ENCODE data around the gene FADS6.

FADS6 gene

DNA sequence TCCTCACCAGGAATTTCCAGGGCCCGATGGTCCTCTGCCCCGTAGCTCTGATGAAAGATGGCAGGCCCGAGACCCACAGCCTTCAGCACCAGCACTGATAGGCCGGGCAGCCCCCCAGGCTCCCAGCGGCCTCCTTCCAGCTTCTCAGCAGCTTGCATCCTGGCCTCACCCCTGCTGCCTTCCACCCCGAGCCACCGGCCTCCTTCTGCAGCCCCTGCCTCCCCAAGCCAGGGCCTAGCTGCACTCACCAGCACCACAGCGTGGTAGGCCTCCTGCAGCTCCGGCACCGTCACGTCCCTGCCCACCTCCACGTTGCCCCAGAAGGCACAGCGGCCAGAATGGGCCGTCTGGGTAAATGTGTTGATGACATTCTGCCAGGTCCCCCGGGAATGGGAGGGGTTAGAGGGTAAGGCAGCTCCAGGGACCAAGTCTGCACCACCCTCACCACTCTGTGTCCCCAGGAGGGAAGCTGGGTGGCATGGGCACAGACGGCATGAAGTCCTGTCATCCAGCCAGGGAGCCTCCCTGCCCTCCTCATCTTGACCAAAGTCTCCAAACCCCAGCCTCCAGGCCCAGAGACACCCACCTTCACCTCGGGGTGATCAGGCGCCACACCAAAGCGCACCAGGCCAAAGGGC is 27.1 kb downstream of the FADS6 start:
- no peak for DNase-seq (ENCODE audit: low read depth in 2 of 2)

DNA sequence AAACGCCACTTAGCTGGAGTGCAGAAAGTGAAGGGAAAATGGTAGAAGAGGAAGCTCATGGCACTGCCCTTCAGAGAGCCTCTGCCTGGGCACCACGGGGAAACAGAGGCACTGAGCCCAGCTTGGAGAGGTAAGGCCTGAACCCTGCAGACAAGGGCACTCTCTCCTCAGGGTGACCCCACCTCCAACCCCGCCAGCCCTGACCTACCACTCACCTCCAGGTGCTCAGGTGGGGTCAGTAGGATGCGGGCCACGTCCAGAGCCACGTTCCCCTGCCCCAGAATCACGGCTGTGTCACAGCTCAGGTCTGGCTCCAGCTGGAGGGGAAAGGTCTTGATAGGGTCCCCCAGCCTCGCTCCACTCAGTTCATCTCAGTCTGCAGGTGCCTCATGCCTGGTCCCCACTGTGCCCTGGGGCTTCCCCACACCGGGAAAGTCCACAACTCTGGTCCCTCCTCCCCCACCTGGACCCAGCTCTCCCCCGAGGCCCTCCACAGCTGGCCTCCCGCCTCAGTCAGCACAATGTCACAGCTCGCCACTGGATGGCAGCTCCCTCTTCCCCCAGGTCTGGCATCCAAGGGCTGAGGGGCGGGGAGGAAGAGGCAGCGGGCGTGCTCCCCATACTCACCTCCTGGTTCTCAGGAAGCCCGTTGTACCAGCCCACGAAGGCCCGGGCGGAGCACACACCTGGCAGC is 27.8 kb downstream of the FADS6 start:
- DNase-seq (ENCODE audit: low read depth in 2 of 2): no peak

DNA sequence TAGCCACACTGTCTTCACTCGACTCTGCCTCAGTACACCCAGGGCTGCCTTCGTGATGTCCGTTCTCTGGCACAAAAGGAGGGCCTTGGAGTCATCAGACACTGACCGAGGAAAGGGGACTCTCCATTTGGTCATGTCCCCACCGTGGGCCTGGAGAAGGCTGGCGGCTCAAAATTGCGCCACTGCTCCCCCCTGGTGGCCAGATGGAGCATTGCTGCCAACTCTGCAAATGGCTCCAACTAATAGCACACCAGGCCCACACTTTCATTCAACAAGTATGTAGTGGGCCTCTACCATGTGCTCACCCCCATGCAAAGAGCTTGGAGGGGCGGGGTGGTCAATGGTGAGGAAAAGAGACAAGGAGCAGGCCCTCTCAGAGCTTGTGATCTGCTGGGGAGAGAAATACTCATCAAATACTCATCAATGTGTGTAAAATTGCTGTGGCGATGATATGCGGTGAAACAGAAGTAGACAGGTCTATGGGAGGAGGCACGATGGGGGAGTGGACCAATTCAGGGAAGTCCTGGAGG is 28.5 kb downstream of the FADS6 start:
- DNase-seq (ENCODE audit: low read depth in 2 of 2): peak; percentile 28 to 41

GRCh38 chr17:74864297-74864865 is 29.1 kb downstream of the FADS6 start:
- DNase-seq (ENCODE audit: low read depth in 2 of 2): no peak

- no peak for DNase-seq (ENCODE audit: low read depth in 2 of 2)
Observed at GRCh38 chr17:74863420-74864296, 29.8 kb downstream of the FADS6 start.

- DNase-seq (ENCODE audit: low read depth in 2 of 2): no peak
Observed at GRCh38 chr17:74862919-74863318, 30.5 kb downstream of the FADS6 start.

- DNase-seq (ENCODE audit: low read depth in 2 of 2): peak; percentile 22 to 41
Observed at GRCh38 chr17:74862108-74862901, 31.1 kb downstream of the FADS6 start.

DNA sequence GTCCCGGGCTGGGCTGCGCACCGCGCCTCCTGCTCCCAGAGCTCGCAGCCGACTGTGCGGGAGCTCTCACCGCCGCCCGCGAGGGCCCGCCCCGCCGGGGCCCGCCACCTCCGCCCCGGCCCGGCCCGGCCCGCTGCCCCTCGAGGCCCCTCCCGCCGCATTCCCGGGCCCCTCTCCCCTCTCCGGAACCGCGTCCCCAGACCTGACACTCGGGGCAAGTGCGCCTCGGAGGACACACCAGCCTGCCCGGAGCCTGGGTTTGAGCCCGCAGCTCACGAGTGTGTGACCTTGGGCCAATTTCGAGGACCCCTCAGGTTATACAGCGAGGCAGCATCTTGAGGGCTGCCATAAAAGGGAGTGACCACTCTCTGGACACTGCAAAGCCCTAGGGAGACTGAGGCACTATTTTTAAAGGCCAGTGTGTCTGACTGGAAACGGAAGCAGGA is 31.7 kb downstream of the FADS6 start:
- no peak for DNase-seq (ENCODE audit: low read depth in 2 of 2)

GRCh38 chr17:74860872-74861661 is 32.4 kb downstream of the FADS6 start:
- DNase-seq (ENCODE audit: low read depth in 2 of 2): no peak

DNA sequence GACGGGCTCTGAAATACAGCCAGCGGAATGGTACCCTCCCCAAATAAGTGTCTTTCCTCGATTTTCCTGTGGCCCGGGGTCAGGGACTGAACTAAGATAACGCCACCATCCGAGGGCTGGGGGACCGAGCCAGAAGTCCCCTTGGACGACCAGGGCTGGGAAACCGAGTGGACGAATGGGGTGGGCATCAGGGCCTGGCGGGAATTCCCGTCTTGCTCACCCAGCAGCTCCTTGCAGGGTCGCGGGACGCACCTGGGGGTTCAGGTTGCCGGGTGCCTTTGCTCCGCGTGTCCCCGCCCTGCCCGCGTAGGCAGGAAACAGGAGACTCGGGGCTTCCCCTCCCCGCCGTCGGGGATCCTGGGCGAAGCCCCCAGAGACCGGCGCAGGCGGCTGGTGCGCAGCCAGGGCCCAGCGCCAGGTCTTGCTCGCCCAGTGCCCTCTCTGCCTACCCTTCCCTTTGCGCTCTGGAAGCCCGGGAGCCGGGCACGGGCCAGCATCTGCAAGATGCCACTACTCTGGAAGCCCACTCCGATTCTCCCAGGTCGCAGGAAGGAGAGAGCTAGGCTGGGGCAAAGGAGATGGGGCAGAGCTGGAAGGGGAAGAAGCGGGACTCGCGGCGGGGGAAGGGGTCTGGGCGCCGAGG is 33.1 kb downstream of the FADS6 start:
- DNase-seq (ENCODE audit: low read depth in 2 of 2): no peak

DNA sequence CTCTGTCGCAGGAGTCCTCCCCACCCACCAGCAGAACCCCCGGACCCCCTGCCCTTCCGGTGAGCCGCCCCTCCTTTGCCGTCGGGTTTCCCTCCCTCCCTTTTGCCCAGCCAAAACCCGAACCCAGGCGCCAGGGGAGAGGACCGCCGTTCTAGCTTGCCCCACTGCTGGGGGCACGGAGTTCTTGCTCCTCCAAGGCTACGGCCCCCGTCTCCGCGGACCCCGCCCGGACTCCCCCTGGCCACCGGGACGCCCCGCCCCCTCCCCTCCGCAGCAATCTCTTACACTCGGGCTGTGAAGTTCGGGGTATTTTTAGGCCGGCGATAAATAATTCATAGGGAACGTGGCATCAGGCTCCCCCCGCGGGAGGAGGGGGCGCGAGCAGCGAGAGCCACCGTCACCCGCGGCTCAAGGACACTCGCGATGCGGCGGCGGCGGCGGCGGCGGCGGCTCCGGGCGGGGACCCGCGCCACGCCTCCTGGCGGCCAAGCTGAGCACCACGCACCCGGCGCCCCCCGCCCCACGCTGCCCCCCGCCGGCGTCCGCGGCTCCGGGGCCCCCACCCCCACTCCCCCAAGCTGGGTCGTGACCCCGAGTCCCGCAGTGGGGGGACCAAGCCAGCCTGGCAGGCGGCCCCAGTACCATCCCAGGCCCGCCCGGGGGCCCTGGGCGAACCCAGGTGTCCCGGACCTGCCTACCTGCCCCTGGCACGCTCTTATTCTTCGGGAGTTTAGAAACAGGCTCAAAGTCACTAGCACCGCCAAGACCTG is 33.8 kb downstream of the FADS6 start, which contains the start of gene GRIN2C:
GRIN2C (minus strand) TSS at position 427 of the 770 bp plus-strand sequence. CDS start 4,793 bp downstream, outside the sequence.
- DNase-seq (ENCODE audit: low read depth in 2 of 2): no peak

DNA sequence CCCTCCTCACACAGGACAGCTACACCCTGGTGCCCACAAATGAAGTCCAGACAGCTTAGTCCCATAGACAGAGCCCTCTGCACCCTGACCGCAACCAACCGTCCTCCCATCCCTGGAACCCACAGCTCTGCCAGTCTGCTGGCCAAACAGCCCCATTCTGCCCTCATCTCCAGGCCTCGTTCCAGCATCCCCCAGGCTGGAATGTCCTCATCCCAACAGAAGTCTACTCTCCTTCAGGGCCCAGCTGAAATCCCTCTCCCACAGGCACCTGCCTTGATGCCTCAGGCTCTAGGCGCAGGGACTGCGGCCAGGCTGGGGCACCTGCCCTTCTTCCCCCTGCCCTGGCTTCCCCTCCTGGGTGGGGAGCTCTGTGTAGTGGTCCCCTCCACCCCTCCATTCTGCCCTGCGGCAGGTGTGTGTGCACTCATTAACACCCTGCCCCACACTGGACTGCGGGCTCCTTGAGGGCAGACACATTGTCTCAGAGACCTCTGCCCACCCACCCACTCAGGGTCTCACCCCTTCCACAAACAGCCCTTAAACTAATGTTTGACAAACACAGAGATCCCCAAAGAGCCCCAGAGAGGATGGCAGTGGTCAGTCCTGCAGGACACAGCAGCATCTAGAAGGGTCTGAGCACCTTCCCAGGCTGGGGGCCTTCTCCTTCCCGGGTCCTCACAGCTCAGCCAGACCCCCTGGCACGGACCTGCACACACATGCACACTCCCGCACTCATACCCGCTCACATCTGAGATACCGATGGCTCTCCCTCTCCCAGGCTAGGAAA is 34.6 kb downstream of the FADS6 start:
- DNase-seq (ENCODE audit: low read depth in 2 of 2): no peak

GRCh38 chr17:74857191-74857590 is 36.2 kb downstream of the FADS6 start:
- no peak for DNase-seq (ENCODE audit: low read depth in 2 of 2)

DNA sequence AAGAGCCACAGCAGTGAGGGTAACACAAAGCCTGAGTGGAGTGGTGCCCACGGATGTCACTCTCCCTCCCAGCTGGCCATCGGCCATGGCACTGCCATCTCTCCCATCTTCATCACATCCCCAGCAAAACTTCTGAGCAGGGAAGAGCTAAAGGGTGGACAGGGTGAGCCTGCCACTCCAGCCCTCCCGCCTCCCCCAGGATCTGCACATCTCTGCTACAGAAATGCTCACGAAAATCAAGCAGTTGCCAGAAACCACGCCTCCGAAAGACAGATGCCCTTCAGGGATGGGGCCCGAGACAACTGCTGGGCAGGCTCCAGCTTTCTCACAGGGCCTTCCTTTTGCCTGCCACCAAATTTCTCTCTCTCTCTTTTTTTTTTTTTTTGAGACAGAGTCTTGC is 37.3 kb downstream of the FADS6 start:
- DNase-seq (ENCODE audit: low read depth in 2 of 2): no peak

DNA sequence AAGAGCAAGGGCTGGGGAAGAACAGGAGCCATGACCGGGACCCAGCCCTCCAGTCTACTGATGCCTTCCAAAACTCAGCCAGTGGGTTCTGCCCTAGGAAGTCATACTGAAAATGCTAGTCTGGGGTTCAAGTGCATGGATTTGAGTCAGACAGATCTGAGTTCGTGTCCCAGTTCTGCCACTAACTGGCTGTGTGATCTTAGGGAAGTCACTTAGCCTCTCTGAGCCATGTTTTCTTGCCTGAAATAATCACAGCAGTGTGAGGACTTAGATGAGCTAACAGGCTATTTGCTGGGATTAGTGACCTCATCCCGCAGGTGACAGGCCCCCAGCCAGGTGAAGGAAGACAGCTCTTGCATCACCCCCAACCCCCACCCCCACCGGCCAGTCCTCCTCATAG is 38.1 kb downstream of the FADS6 start:
- no peak for DNase-seq (ENCODE audit: low read depth in 2 of 2)

DNA sequence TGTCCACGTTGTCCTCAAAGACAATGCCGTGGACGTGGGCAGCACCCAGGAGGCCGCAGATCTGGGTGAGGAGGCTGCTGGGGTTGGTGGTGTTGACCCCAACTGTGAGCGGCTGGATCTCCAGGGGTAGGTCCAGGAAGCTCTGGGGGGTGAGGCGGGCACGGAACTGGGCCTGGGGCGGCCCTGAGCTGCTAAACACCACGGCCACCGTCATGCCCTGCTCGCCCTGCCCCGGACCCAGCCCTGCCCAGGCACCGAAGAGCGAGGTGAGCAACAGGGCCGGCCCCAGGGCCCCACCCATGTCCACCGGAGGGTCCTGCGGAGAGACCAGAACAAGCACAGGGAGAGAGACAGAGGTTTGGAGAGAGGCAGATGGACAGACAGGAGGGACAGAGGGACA is 38.6 kb downstream of the FADS6 start:
- DNase-seq (ENCODE audit: low read depth in 2 of 2): no peak

DNA sequence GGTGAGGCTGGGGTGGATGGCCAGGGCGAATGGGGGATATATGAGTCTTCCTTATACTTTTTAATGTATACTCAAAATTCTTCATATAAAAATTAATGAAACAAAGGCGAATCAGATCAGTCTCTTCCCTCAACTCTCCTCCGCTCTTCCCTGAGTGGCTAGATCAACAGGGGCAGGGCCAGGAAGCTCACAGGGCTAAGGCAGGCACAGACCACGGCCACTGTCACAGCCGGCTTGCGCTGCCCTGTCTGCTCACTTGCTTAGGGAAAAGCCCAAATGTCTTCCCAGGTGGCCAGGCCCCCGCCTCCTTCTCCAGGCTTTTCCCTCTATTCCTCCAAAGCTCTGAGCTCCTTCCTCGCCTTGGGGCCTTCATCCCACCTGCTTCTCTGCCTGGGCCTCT is 39.8 kb downstream of the FADS6 start:
- DNase-seq (ENCODE audit: low read depth in 2 of 2): no peak

DNA sequence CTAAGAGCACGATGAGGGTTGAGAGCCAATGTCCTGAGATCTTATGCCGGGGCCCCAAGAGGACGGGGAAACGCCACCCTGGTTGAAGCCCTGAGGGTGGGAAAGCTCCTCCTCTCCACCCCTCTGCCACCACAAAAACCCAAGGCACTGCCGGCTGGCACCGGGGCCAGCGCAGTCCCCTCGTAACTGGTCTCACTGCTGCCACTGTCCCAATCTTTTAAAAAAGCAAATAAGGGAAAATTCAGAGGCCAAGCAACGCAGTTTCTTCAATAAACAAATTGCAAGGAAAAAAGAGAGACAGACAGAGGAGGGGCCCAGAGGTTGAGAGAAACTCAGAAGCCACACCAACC is 40.4 kb downstream of the FADS6 start:
- no peak for DNase-seq (ENCODE audit: low read depth in 2 of 2)
